ENCODE results near the gene APOH. TPM values are rescaled to one million over a fixed set of nuclear protein-coding genes. Genes with fewer than 3 reads are reported as not detected.

The APOH gene
- total and polyA plus RNA-seq, 2 of the 13 experiments (the other 11 are each of a cell fraction or from before 2014, with no cell fraction given): 4,846 to 5,748 TPM

DNA sequence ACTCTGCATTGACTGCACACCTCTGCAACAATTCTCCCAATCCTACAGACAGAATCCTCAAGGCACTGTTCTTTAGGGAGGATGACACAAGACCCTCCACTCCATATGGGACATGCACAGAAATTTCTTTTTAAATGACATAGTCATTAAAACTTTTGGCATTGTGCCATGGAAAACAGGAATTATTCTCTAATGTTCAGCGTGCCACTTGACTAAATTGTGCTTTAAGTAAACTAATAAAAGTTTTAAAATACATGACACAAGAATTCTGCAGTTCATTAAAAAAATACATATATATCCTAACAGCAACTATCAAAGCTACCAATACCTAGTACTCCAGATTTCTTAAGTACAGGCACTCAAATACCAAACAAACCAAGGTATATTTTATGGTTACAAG lies 53.3 kb downstream of the APOH start (continued):
- TF ChIP-seq ZBTB4 (CRISPR knock-in tag; IDR thresholded peaks at IDR 0.05; ENCODE audit: borderline replicate concordance): no peak

GRCh38 chr17:66172691-66173223 lies 56.5 kb downstream of the APOH start:
- H3K27me3 ChIP-seq (ENCODE audit: control insufficient read depth in 1 of 2, insufficient read depth in 2 of 2, low read length in 2 of 2): no peaks in the 10 kb centered on the region
- DNase-seq (ENCODE audit: low spot score) (no peak), FAIRE-seq (no peak), ATAC-seq (no peak)
- no peaks in the 10 kb centered on the region for H4K20me1 ChIP-seq (ENCODE audit: insufficient read depth, low read length)
- intact Hi-C loops (cut with micrococcal nuclease; ENCODE audit: unreplicated experiment): no loop called here
- TF ChIP-seq ZNF317 (CRISPR knock-in tag; IDR thresholded peaks at IDR 0.05) (no peak), SNAPC2 (CRISPR knock-in tag; IDR thresholded peaks at IDR 0.05) (no peak), HNF4A (CRISPR knock-in tag; IDR thresholded peaks at IDR 0.05) (no peak), RFXAP (CRISPR knock-in tag; IDR thresholded peaks at IDR 0.05; ENCODE audit: borderline replicate concordance) (no peak), ZNF652 (CRISPR knock-in tag; IDR thresholded peaks at IDR 0.05; ENCODE audit: borderline replicate concordance, low read depth) (no peak)
- in situ Hi-C loops (cut with HindIII; ENCODE audit: extremely low pct_ligation_motif_present, low pct_unique_long_range_greater_than_20kb): loop anchor here (25.0 kb wide), 2 partner anchors 635 to 785 kb away; no protein-coding TSS in a partner anchor
- no peak overlapping the region for H3K4me3 ChIP-seq (replicated peaks in 1 of 3; ENCODE audit: insufficient read depth in 1 of 3, low read depth in 2 of 3, low read length in 3 of 3)
- H3K36me3 ChIP-seq (replicated peaks in 1 of 2; ENCODE audit: control insufficient read depth in 1 of 2, insufficient read depth in 2 of 2, low read length in 2 of 2): no peaks in the 10 kb centered on the region
- H3K9ac ChIP-seq (ENCODE audit: insufficient read depth, low read depth, low read length): no peak overlapping the region
- POLR2A ChIA-PET: no interaction called here
- no peak overlapping the region for H2AFZ ChIP-seq (ENCODE audit: low read length)
- WGBS (ENCODE audit: low lambda C conversion rate): 48% methylated on average over 2 of the region's 2 CpGs
- H3K9me3 ChIP-seq (ENCODE audit: low read length): no peaks in the 10 kb centered on the region
- H3K79me2 ChIP-seq (ENCODE audit: insufficient read depth, low read length): no peaks in the 10 kb centered on the region
- no peaks in the 10 kb centered on the region for H3K4me1 ChIP-seq (ENCODE audit: insufficient read depth, low read length)
- CTCF ChIA-PET (ENCODE audit: low intra/inter-chr PET ratio, low total read pairs): no interaction called here
- no peak overlapping the region for H3K27ac ChIP-seq (ENCODE audit: extremely low read length, insufficient read depth, low read length)
- BruUV-seq (replicated peaks): no TSS peak
- H3K4me2 ChIP-seq (ENCODE audit: low read depth, low read length): no peak overlapping the region

Measured in HepG2 (cell line).